HG03575 (cell line): ENCODE data around the gene SLC1A2.

Source experiments
- ATAC-seq: cut with Tn5 transposase; IDR thresholded peaks from one replicate; pipeline ENCODE4 v1.9.1; 2021; ENCODE audit not compliant: unreplicated experiment, insufficient number of reproducible peaks, low FRiP score; ENCODE audit errors: extremely low read depth

Gene SLC1A2

DNA sequence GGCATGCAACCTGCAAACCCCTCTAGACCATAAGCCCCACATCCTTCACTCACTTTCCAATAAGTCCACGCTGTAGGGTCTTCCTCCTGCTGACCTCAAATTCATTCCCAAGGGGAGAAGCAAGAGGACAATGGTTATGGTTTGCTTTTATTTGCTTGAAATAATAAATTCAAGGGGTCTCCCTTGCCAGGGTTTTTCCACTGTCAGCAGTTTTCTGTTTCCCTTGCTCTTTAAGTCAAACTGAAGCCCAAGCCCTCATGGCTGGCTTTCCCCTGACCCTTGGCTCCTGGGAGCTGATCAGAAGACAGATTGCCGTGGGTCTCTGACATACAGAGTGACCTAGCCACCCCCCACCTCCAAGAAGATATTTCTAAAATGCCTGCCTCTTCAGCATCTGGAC is 3.9 kb downstream of the SLC1A2 start:
- ATAC-seq: no peak

DNA sequence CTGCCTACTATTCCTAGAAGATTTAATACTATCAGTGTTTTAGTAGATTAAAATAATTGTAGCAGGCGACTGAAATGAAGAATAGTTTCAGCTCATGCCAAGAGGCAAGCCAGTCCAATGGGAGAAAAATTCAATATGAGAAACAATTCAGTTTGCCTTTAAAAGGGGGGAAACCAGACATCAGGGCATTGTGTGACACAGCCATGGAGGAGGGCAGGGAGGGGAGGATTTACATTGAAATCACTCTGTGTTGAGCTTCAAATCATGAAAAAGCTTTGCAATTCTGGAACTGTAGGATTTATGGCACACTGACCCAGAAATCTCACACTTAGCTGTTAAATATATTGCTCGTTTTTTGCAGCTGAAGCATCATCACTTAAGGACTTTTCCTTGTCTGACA is 4.6 kb downstream of the SLC1A2 start:
- ATAC-seq: no peak

DNA sequence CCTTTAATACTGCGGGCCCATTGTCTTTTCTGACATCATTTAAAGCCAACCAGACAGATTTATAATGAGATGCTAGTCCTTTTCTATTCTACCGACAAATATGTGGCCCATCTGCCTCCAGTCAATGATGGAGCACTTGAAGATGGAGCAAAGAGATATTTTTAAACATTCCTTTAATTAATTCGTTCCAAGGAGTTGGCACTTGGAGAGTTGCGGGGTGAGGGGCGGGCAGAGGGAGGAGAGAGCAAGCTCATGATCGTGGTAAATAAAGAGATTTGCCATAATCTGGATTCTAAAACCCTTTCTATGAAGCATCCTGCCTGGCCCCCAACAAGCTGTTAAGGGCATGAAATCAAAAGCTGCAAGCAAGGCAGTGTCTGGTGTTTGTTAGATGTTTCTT is 5.0 kb downstream of the SLC1A2 start:
- ATAC-seq: no peak

DNA sequence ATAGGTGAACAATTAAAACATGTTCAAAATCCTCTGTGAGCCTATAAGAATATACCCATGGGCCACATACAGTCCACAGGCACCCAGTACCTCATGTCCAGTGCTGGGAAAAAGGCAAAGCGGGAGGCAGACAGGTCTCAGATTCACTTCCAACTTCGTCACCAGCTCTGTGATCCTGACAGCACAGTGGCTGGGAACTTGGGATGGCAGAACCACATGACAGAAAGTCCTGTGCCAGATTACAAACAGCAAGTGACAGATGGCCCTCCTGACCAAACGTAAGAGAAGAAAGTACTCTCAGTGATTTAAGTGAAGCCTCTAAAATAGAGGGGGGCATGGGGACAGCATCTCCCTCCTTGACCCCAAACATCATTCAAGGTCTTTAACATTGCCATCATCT is 5.8 kb downstream of the SLC1A2 start:
- ATAC-seq: no peak

DNA sequence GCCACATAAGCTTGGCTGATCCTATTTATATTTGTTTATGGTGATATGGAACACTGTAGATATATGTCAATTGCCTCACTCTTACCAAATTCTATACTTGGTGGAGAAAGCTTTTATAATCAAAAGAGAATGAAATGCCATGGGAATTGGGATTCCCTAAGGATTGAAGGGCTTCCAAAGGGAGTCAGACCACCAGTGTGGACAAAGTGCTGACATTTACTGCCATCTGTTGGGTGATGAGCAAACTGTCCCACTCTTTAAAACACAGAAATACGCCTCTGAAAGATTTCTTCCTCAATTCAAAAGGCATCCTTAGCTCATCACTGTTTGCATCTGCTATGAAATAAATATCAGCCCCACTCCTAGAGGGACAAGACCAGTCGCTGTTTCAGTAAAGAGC is 7.1 kb downstream of the SLC1A2 start:
- ATAC-seq: no peak

DNA sequence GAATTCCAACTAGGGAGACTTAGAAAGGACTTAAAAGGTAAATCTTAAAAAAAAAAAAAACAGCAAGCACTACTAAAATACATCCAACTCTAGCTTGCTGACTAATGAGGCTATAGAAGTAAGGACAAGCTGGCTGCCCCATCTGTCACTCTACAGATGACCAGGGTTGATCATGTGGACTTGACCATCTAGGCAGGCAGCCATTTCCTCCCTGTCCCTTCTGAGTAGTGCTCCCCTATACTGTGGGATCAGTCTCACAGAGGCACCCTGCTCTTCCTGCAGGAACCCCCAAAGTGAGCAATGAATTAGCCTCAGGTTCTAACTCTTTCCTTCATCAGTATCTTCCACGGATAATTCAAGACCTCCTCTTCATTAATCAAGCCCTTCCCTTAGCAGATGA is 12.3 kb downstream of the SLC1A2 start:
- ATAC-seq: no peak

DNA sequence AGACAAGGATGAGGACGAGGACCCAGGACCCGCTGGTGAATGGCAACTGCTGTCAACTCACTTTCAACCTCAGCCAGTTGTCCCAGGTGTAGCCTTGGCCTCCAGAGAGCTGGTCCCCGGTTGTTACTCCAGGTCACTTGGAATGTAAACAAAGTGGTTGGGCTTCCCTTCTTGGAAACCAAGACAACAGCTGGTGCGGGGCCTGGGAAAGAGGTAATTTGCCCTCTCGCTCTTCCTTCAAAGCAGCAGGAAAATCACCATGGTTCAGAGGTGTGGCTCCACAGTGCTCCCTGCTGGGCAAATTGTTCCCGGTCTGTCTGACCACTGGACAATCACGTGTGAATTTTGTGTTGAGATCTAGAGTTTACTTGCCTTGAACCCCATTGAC is 15.0 kb downstream of the SLC1A2 start:
- no peak for ATAC-seq

DNA sequence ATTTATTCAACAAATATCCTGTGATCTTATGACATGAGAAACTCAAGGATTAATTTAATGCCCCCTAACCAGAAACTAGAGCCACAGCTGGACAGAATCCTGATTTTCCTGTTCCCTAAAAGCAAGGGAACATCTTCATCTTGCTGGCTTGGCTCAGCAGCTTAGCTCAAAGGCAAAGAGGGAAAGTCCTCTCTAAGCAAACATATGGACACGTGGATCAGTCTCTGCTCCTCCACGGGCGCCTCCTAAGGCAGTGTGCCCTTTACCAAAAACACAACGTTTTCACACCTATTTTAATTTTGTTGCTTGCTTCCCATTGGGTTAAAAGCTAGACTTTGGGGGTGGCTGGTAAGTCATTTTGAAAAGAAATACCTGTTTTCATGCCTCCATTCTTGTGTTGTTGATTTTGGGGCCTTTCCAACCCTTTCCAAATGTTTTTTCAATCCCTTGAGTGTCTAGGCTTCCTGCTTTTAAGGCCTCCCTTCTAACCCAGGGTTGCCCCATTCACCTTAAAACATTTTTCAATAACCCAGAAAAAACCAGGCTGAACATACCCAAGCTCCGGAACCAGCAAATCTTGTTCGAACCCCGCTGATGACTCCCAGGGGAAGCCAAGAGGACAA is 15.5 kb downstream of the SLC1A2 start:
- no peak for ATAC-seq

DNA sequence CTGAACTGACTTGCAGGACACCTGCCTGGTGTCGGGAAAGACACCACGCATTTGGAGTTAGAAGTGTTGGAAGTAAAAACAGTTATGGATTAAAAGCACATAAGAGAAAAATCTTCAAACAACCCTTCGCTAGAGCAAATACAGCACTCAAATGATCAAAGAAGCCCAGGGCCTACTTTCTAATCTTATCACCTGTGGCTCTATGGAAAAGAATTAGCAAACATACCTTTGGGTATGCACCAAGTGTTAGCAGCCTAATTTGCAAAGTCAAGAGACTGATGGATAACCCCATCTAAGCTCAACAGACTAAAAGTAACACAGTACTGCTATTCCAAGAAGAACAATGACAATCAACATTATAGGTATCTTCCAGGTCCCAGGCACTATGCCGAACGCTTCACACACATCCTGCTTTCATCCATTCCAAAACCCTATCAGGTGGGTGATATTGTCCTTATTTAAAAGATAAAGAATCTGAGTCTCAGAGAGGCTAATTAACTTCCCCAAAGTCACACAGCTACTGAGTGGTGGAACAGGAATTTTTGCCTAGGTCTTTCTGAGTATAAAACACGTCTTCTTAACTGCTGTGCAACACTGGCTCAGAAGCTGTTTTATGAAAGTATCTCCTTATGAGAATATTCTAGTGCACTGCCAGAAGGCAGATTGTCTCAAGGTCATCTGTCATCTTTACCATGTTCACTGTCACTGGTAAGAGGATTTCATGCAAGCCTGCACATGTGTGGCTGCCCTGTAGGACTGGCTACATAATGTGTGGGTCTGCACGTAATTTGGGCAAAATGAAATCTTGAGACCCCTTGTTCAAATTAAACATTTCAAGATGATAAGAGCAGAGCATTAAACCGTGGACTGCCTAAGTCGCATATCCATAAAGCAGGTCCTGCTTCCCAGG is 16.4 kb downstream of the SLC1A2 start:
- no peak for ATAC-seq

DNA sequence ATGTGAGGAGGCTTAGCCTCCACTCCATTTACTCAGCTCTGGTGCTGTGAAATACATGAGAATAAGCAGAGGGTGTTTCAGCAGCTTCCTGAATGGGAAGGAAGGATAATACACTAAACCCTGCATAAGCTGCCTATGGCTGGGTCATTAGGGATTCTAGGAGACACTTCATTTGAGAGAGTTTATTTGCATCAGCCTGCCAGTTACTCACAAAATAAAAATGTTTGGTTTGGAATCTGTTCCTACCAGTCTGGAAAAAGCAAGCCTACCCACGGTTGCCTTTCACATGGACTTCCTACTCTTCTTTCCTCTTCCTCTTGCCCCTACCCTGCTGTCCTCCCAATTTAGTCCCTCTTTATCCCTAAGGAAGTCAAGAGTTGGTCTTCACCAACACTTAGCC is 20.5 kb downstream of the SLC1A2 start:
- no peak for ATAC-seq

DNA sequence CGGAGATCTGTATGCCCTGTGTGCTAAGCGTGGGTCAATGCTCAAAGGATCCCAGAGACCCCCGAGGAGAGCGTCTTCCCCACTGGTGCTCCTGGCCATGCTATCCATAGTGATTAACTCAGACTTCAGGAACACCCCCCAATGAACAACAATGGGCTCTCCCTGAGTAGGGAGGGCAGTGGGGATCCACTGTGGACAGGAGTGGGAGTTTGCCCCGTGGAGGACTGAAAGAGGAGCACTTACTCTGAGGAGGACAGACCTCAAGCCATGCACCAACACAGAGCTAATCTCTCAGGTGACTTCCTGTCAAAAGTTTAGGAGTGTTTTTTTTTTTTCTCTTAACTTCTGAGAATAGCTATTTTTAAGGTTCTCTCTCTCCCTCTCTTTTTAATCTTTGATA is 24.4 kb downstream of the SLC1A2 start:
- ATAC-seq: no peak

DNA sequence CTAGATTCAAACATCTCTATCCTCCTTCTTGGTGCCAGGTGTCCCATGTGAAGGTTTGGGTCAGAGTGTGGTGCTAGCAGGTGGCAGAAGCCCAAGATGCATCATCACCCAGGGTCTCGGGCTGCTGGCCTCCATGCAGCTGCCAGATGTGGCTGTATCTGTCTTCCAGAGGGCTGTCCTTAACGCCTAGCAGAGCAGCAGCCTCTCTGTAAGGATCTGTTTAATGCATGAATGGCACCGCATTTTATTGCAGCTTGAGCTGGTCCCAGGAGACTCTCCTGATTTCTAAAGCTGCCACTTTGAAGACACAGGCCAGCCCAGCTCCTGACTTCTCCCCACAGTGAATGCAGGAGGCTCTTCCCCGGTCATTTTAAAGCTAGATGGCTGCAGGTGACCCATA is 26.3 kb downstream of the SLC1A2 start:
- no peak for ATAC-seq

DNA sequence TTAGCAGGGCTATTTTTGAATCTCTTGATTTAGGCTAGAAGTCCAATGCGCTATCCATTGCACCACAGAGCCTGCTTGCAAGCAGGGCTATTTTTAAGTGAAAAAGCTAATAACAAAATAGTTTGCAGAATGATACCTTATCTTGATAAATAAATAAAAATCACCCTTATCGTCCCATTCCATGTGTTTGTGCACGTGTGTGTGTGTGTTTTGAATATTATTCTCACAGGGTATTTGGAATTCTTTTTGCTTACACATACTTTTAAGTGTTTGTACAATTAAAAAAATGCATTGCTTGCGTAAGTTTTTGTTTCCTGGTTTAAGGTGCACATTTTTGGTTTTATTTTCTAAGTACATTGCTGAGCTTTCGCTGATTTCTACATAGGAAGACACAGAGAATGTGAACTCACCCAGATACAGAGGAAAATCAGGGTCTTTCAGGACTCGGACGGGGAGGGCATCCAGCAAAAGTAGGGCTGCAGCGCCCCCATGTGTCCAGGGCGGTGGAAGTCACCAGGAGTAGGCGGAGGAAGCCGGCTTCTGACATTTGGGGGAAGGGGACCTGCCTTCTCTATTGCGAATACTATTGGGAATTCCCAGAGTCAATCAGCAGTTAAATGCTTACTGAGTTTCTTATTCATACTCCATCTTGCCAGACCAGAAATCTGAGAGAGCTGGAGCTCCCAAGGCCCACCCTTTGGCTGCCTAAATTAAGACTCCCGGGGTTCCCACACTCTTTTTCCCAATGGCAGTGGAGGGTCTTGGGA is 27.3 kb downstream of the SLC1A2 start:
- no peak for ATAC-seq

DNA sequence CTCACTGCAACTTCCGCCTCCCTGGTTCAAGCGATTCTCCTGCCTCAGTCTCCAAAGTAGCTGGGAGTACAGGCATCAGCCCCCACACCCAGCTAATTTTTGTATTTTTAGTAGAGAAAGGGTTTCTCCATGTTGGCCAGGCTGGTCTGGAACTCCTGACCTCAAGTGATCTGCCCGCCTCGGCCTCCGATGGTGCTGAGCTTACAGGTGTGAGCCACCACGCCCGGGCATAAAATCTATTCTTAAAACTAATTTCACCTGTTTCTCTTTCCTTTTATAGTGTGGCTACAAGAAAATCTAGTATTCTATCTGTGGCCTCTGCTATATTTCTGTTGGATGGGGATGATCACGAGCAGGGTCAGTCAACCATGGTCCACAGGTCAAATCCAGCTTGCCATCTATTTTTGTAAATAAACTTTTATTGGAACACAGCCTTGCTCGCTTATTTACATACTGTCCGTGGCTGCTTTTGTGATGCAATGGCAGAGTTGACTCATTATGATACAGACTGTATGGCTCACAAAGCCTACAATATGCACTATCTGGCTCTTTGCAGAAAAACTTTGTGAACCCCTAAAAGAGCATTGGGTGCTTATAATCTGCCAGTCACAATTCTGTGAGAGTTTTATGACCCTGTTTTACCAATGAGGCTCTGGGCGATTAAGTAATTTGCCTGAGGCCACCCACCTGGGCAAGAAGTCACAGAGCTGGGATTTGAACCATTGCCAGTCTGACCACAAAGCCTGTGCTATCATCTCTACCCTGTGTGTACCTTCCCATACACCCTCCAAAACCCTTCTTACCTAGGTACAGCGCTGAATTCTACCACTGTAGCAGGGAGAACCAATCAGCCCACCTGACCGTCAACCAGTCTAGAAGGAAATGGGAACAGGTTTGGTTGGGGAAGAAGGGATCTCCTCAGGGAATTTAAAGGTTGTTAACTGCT is 28.3 kb downstream of the SLC1A2 start:
- peak; percentile 81 for ATAC-seq

DNA sequence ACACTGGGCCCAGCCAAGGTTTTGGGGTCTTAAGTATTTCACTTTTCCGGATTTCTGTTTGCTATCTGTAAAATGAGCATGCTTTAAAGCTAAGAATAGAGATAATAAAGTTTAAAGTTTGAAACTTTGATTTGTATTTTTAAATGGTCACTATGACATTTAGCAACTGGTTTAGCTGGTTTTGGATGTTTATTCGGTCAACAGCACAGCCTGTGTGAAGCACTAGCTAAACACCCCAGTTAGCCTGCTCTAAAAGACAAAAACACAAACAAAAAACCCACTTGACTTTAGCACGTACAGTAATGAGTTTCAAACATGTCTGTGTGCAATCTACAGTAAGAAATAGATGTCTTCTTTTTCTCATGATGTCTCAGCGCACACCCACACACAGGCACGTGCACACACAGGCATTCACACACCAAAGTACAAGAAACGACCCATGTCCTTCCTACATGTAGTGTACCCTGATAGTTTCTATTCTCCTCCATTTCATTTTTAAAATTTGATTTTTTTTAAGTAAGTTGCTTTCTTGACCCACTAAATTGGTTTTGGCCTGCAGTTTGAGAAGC is 29.4 kb downstream of the SLC1A2 start:
- no peak for ATAC-seq

DNA sequence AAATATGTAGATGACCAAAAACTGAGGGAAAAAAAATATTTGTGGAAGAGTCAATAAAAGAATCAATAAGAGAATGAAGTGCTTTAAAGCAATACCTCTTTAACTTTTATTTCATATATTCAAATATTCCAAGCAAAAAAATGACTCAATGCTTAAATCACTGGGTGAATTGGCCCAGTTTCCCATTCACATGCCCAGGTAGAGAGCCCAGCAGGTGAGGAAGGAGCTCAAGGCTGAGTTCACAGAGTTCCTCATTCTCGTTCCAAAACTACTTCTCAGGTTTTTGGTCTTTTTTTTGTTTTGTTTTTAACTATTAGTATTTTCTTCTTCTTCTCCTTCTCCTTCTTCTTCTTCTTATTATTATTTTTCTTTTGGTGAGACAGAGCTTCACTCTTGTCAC is 30.2 kb downstream of the SLC1A2 start:
- no peak for ATAC-seq

DNA sequence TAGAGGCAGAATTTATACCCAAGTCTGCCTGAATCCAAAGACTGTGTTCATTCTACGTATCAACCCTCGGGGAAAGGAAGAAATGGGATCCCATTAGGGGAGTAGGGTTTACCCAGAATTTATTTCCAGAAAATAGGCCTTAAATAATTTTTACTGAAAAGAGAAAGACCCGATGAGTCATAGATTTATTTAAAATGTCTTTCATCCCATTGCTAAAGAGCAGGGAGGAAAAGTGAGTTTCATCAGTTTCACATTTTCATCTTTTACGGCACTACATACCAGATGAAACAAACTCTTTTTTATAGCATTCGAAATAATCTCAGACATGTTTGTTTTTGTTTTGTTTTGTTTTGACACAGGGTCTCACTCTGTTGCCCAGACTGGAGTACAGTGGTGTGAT is 31.3 kb downstream of the SLC1A2 start:
- no peak for ATAC-seq

DNA sequence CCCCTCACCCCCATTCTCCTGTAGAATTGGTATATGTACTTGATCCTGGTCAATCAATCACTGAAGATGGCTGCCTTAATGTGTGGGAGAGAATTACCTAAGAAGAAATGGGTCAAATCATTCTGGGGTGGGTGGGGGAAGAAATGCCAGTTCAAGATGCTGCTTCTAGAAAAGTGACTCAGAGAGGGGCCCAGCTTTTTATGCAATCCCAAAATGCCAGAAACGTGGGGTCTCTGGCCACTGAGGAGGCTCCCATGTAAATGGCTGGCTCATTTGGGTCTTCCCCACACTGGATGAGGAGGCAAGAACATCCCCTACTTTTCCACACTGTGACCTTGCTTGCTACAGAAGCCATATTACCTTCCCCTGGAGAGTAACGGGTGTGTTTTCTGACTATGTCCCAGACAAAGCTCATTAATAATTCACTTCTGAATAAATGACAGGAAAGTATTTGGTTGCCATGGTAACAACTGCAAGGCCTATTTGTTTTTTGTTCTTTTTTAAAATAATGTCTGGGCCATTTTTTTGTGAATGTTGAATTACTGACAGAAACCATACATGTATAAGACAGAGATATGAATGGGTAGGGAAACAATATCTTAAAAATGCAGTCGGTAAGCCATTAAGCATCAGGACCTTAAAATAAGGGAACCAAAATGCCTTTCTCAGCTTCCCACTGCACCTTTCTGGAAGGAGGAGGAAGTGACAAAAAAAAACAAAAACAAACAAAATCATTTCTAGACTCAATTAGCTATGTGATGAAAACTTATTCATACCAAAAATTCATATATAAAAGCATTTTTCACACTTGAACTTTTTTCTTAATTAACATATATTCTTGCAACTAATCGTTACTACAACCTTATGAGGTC is 32.0 kb downstream of the SLC1A2 start:
- no peak for ATAC-seq
